22Rv1 (cell line): Measurements from ENCODE around the gene RAB22A.

Source experiments
- H3K27ac ChIP-seq: fragments of 450-650 bp; 2 replicates; pipeline ENCODE4 v1.5.1; 2017
- ZFX ChIP-seq: fragments of 450-650 bp; IDR thresholded peaks from 2 replicates; pipeline ENCODE4 v1.6.1; 2017; ENCODE audit warnings: antibody characterized with exemption, borderline replicate concordance
- TF ChIP-seq, protein P1 (sequence below): fragments of 450-650 bp; IDR thresholded peaks from 2 replicates; pipeline ENCODE4 v1.5.1; 2017; ENCODE audit warnings: mild to moderate bottlenecking

The RAB22A gene

DNA sequence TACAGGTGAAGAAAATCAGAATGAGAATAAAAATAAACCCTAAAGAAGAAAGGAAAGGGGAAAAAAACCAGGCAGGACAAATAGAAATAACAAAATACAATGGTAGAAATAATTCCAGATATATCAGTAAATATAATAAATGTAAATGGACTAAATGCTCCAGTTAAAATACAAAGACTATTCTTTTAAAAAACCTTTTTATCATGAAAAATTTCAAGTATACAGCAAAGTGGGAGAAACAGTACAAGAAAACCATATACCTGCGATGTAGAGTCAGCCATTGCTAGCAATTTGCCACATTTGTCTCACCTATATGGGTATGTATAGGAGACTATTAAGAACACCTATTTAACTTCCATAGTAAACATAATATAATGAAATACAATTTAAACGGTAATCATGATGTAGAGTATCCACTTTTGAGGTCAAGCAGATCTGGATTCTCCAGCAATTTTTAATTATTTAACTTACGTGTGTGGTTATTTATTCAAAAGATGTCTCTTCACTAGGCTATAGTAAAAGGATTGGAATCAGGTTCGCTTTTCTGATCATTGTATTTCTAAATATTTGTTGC, 78.6 kb downstream of the RAB22A start:
- H3K27ac ChIP-seq: peak overlapping the region; percentile 77; the same call in 1 of the 2 replicates
- TF ChIP-seq, protein P1, sequence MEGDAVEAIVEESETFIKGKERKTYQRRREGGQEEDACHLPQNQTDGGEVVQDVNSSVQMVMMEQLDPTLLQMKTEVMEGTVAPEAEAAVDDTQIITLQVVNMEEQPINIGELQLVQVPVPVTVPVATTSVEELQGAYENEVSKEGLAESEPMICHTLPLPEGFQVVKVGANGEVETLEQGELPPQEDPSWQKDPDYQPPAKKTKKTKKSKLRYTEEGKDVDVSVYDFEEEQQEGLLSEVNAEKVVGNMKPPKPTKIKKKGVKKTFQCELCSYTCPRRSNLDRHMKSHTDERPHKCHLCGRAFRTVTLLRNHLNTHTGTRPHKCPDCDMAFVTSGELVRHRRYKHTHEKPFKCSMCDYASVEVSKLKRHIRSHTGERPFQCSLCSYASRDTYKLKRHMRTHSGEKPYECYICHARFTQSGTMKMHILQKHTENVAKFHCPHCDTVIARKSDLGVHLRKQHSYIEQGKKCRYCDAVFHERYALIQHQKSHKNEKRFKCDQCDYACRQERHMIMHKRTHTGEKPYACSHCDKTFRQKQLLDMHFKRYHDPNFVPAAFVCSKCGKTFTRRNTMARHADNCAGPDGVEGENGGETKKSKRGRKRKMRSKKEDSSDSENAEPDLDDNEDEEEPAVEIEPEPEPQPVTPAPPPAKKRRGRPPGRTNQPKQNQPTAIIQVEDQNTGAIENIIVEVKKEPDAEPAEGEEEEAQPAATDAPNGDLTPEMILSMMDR: no peak
- no peak for TF ChIP-seq ZFX

DNA sequence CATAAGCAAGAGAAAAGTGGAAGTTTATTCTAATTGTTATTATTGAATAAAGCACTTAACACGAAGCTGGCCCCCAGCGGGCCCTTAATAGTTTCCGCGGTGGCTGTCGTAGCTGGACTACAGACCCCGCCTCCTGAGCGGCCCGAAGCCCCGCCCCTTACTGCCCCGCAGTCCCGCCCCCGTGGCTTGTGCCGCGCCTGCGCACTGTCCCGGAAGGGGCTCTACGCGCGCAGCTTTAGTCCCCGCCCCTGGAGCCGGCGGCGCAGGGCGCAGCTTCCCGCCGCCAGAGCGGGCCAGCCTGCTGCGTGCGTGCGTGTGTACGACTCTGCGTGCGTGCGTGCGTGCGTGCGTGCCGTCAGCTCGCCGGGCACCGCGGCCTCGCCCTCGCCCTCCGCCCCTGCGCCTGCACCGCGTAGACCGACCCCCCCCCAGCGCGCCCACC, 79.4 kb downstream of the RAB22A start, which contains the start of gene VAPB:
Gene VAPB (plus strand): TSS at position 348 of the 442 bp plus-strand sequence. CDS start 231 bp downstream, outside the sequence.
- peak within 1 kb of the TSS; percentile 77 for H3K27ac ChIP-seq
- TF ChIP-seq ZFX: no peak
- TF ChIP-seq, protein P1: no peak

DNA sequence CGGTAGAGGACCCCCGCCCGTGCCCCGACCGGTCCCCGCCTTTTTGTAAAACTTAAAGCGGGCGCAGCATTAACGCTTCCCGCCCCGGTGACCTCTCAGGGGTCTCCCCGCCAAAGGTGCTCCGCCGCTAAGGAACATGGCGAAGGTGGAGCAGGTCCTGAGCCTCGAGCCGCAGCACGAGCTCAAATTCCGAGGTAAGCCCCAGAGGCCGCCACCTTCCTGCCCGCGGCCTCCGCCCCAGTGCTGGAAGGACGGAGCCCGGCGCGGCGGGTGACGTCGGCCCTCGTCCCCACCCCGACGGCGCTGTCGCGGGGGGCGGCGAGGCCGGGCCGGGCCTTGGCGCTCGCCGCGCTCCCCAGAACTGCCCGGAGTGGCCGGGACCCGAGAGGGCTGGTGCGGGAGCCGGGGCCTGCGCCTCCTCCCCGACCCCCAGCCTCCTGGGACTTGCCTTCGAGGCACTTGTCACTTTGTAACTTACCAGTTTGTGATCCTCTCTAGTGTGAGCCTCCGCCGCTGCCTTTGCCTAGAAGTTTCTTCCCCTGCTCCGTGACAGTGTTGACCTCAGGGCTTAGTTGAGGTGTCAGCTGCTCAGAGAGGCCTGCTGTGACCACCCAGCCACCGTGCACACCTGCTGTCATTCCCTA, 79.9 kb downstream of the RAB22A start:
- TF ChIP-seq, protein P1: no peak
- no peak for TF ChIP-seq ZFX
- H3K27ac ChIP-seq: peak overlapping the region; percentile 77

DNA sequence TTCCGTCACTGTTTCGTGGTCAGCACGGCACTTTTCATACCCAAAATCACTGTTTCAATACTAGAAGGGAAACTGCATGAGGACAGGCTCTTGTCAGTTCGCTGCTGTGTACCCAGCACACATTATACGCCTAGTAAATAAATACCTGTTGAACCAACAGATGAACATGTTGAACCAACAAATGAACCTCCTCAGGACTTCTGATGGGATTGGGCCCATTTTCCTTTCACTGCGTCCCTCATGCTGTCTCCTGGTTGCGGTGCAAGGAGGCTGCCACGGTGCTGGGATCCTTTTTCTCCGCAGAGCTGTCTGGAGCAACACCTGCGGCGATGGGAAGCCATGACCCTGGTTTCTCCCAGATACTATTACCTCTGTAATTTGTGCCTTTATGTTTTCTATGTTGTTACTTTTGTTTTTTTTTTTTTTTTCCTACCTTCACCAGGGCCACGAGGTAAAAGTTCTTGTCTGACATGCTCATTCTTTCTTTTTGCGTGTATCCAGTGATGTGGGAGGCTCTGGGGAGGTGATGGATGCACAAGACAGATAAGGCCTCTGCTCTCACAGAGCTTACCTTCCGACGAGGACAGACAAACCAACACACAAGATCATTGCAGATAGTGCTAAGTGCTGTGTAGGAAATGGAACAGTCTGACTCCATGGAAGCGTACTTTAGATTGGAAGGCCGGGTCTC, 80.6 kb downstream of the RAB22A start:
- peak overlapping the region; percentile 77 for H3K27ac ChIP-seq
- TF ChIP-seq ZFX: no peak
- TF ChIP-seq, protein P1: no peak

DNA sequence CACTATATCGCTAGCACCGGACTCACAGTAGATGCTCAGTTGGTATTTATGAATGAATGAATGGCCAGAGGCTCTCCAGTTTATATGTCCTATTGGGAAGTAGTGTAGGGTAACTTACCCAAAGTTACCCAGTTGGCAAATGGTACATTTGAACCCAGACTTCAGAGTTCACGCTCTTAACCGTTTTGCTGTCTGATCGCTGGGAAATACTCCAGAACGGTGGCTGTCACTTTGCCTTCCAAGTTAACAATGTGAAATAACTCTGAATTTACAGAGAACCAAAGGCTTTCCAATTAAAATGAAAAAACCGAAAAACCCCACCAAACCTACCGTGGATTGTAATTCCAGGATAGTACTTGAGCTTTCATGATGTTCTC, 81.1 kb downstream of the RAB22A start:
- H3K27ac ChIP-seq: no peak overlapping the region
- TF ChIP-seq, protein P1: no peak

DNA sequence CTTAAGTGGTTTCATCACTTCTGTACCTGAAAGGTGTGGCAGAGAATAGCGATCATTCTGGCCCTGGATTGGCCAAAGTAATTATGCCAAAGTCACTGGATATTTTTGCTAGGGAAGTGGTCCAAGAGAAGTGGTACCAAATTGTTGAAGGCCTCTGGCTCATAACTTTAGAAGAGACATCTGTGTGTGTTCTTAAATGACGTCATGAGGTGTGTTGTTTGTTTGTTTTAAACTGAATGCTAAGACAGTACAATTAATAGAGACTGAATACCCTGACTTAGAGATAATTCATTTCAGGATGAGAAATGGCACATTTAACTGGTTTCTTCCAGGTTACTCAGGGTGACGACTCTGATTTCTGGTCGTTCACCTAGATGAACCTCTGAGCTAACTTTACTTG, 82.8 kb downstream of the RAB22A start:
- H3K27ac ChIP-seq: no peak overlapping the region
- TF ChIP-seq ZFX: no peak
- TF ChIP-seq, protein P1: no peak

DNA sequence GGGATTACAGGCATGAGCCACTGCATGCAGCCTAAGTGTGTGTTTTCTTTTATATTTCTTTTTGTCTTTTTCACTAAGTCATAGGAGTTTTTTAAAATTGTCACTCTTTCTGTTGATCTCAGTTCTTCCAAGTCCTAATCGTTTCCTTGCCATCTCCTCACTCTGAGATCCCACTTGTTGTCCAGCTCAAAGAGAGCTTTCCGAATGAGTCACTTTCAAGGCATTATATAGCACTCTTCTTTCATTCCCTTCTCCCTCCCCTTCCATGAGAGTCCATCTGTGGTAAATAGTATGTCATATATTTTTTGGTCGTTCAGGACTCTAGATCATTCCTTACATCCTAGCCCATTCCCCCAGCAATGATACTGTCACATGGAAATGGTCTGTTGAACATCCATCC, 83.8 kb downstream of the RAB22A start:
- no peak overlapping the region for H3K27ac ChIP-seq
- no peak for TF ChIP-seq ZFX
